SK-N-MC (cell line): ENCODE data around the gene TLK1.

Experiments
- EZH2 ChIP-seq: fragments of 200-600 bp; sonication (generic); IDR thresholded peaks from one replicate; pipeline ENCODE4 v1.6.1; 2017; ENCODE audit warnings: antibody characterized with exemption
- FOXP2 ChIP-seq: optimal IDR thresholded peaks from 2 replicates; pipeline ENCODE3; 2011; ENCODE audit warnings: mild to moderate bottlenecking, moderate library complexity; ENCODE audit not compliant: insufficient read depth; ENCODE audit errors: extremely low read length, control extremely low read depth
- POLR2AphosphoS5 ChIP-seq: IDR thresholded peaks from 2 replicates; pipeline ENCODE4 v1.6.1; 2012; ENCODE audit warnings: mild to moderate bottlenecking, low read depth, low read length, borderline replicate concordance

- TF ChIP-seq POLR2AphosphoS5: no peak
- TF ChIP-seq EZH2: no peak
- TF ChIP-seq FOXP2: no peak
Observed at GRCh38 chr2:171109571-171109970, 51.1 kb downstream of the TLK1 start.
